HG03039 (cell line): Measurements from ENCODE around the gene HPS3.
"Not testable (repeated sequence)": the region's sequence is repeated elsewhere in the genome, so short reads cannot be mapped to it uniquely, and the experiment has no call there.

Experiments used
- ATAC-seq: cut with Tn5 transposase; IDR thresholded peaks from one replicate; pipeline ENCODE4 v1.9.1; 2021; ENCODE audit warnings: mild to moderate bottlenecking, moderate library complexity; ENCODE audit not compliant: unreplicated experiment

Gene HPS3

DNA sequence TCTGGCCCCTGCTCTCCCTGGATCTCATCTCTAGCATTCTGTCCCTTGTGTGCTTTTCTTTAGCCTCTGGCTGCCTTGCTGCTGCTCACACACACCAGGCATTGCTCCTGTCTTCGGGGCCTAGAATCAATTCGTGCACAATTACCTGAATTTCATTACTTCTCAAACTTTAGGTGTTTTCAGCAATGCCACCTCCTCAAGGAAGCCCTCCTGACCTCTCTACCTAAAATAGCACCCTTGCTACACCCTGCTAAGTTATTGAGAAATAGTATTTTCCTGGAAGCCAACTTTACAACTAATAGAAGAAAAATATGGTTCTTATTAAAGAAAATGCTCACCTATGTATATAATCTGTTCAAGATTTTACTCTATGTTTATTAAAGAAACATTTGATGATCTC, 51.7 kb downstream of the HPS3 start:
- ATAC-seq = no peak

DNA sequence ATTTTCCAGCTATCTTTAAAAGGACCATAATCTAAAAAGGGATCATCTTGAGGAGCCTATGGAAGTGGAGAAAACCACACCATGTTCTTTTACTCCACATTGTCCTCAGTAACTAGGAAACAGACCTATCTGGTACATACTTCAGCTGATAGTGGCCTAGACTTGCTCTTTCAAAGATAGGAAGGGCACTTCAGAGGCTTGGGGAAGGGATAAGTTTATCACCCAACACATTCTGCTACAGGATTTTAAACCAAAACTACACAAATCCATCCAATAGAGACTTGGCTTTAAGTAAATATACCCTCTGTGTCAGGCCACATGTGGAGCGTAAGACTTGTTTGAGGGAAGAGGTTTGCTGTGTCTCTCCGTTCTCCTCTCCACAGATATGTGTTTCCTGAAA, 56.8 kb downstream of the HPS3 start:
- ATAC-seq = no peak

GRCh38 chr3:149186721-149187120, 57.3 kb downstream of the HPS3 start:
- no peak for ATAC-seq

GRCh38 chr3:149188494-149188893, 59.1 kb downstream of the HPS3 start:
- ATAC-seq = no peak

GRCh38 chr3:149195221-149195620, 65.8 kb downstream of the HPS3 start:
- ATAC-seq = no peak

GRCh38 chr3:149196805-149197592, 67.6 kb downstream of the HPS3 start:
- not testable (repeated sequence) for ATAC-seq

- no peak for ATAC-seq
These were observed 68.2 kb downstream of the HPS3 start for GRCh38 chr3:149197669-149198068.

- ATAC-seq = no peak
These were observed 69.2 kb downstream of the HPS3 start for GRCh38 chr3:149198611-149199010.

GRCh38 chr3:149199474-149199873, 70.0 kb downstream of the HPS3 start:
- no peak for ATAC-seq

- peak; percentile 98 for ATAC-seq
These were observed 74.3 kb downstream of the HPS3 start for GRCh38 chr3:149203758-149204157.

DNA sequence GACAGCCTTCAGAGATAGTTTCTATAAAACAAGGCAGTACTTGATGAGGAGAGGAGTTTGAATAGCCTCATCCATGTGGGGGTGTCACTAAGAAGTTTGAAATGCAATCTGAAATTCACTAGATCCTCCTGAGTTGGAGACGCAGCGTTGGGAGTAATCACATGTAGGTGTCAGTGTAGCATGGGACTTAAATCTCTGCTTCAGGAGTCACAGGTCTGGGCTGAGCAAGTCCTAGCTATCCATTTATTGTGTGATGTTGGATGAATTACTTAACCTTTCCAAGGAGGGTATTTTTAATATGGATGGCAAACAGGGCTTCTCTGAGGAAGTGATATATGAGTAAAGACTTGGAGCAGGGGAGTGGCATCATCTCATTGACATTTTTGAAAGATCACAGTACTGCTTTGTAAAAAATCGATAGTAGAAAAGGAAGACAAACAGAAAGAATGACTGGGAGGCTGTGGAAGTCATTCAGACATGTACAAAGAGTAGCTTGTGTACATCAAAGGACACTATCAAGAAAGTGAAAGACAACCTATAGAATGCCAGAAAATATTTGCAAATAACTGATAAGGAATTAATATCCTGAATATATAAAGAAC, 75.1 kb downstream of the HPS3 start:
- no peak for ATAC-seq

DNA sequence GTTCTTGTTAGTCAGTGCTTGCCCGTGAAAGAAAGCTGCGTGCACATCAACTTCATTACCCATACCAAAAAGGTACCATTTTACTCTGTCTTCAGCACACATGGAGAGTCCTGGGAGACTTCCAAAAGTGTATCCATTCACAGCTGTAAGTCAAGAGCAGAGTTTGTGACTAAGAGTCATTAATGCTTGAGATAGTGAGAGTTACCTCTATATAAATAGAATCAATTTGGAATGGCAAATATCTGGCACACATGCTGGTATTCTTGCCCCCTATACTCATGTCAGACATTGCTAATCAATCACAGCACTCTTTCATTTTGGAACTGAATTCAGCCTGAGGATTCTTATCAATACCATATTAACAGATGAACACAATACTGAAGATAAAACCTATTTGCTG, 78.0 kb downstream of the HPS3 start:
- no peak for ATAC-seq

GRCh38 chr3:149209431-149209830, 80.0 kb downstream of the HPS3 start:
- no peak for ATAC-seq

GRCh38 chr3:149212386-149212785, 82.9 kb downstream of the HPS3 start:
- ATAC-seq = no peak

DNA sequence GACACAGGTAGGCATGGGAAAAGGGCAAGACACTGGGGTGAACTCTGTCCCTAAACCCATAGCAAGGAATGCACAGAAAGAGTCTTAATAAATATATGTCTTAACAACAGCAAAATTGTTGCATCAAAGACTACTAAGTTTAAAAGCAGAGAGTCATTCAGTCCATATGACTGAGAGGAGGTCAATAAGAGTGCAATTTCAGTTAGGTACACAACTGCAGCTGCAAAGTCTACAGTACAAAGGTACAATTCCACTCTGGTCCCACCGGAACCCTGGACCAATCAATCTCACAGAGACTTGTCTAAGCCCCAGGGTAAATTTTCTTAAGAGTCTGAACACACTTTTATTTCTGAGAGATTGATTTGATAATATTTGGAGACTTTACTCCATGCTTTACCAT, 85.3 kb downstream of the HPS3 start:
- no peak for ATAC-seq

- no peak for ATAC-seq
These were observed 86.1 kb downstream of the HPS3 start for GRCh38 chr3:149215515-149215914.

- no peak for ATAC-seq
These were observed 86.9 kb downstream of the HPS3 start for GRCh38 chr3:149216193-149216869.

DNA sequence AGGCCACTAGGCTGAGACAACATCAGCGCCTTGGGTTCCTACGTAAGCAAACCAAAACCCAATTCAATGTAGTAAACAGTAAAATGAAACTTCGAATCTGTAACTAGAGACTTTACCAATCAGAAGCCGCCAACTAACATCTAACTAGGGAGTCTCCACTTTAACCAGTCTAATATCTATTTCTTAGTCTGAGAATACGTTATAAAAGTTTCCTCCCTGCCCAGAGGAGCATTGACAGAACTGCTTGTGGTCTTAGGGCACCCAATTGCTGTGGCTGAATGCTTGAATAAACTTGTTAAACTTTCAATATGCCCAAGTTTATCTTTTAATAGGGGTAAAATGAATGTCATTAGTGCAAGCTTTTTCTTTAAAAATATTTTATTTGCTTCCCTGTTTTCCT, 87.9 kb downstream of the HPS3 start:
- ATAC-seq = no peak

GRCh38 chr3:149219380-149220121, 90.1 kb downstream of the HPS3 start:
- ATAC-seq = not testable (repeated sequence)

DNA sequence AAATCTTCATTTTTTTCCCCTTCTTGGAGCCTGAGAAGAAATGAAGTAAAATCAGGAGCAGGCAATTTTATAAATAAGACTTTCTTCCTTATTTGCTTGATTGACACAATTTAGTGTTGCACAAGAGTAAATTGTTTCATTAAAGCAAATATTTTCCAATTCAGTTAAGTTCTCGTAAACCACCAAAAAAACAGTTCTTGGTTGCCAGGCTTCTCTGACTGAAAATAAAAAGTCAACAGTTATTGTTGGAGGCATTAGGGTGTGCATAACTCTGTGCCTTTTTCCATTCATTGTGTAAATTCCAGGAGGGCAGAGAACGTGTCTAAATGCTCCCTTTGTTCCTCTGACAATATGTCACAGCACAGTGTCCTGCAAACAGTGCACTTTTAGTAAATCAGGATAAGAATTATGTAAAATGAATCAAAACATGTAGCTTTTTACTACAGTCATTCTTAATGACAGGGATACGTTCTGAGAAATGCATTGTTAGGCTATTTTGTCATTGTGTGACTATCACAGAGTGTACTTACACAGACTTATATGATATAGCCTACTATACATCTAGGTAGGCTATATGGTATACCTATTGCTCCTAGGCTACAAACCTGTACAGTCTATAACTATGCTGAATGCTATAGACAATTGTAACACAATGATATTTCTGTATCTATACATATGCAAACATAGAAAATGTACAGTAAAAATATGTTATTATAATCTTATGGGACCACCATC, 92.5 kb downstream of the HPS3 start, which contains the start of gene CP:
TSS of gene CP (minus strand) at position 47 of the 735 bp plus-strand sequence. CDS start at position 10, 37 bp downstream.
- no peak for ATAC-seq
